Astrocyte of the cerebellum (primary cell): ENCODE results near the gene DENND5B.

ENCODE experiments used
- DNase-seq: peaks from one replicate; pipeline ENCODE4 v3.0.0-alpha.2; 2011; ENCODE audit warnings: low read depth
- H3K4me3 ChIP-seq: 2 replicates; pipeline ENCODE4 v1.5.1; 2011; ENCODE audit warnings: mild to moderate bottlenecking, low read depth, low read length, moderate library complexity
- in situ Hi-C: cut with HindIII; loops from 2 replicates; pipeline ENCODE4 v1.10.0; 2017; ENCODE audit warnings: low sequenced_read_pairs
- TF ChIP-seq, protein P1 (sequence below): IDR thresholded peaks from 2 replicates; pipeline ENCODE4 v1.5.1; 2012; ENCODE audit warnings: low read length, low read depth, moderate library complexity, mild to moderate bottlenecking; ENCODE audit errors: missing control alignments

The DENND5B gene

DNA sequence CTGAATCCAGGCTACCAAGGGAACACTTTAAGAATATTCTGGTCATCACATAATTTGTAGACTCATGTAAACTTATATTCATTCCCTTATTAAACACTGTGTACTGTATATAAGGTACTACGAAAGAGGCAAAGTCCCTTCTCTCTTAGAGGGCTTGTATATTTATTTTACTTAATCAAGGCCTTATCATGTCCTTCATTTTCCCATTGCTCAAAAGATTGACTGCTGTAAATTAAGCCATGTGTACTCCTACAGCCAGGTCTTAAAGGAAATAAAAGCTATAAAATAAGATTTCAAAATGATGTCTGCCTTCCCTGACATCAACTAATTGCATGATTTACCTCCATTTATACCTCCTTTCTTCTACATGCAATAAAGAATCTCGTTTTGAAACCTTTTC is 5.0 kb downstream of the DENND5B start:
- no peak overlapping the region for H3K4me3 ChIP-seq
- TF ChIP-seq, protein P1, sequence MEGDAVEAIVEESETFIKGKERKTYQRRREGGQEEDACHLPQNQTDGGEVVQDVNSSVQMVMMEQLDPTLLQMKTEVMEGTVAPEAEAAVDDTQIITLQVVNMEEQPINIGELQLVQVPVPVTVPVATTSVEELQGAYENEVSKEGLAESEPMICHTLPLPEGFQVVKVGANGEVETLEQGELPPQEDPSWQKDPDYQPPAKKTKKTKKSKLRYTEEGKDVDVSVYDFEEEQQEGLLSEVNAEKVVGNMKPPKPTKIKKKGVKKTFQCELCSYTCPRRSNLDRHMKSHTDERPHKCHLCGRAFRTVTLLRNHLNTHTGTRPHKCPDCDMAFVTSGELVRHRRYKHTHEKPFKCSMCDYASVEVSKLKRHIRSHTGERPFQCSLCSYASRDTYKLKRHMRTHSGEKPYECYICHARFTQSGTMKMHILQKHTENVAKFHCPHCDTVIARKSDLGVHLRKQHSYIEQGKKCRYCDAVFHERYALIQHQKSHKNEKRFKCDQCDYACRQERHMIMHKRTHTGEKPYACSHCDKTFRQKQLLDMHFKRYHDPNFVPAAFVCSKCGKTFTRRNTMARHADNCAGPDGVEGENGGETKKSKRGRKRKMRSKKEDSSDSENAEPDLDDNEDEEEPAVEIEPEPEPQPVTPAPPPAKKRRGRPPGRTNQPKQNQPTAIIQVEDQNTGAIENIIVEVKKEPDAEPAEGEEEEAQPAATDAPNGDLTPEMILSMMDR = no peak
- in situ Hi-C loops = loop anchor here (25.0 kb wide), 1 partner anchor 99 kb away; no protein-coding TSS in a partner anchor
- no peak for DNase-seq

DNA sequence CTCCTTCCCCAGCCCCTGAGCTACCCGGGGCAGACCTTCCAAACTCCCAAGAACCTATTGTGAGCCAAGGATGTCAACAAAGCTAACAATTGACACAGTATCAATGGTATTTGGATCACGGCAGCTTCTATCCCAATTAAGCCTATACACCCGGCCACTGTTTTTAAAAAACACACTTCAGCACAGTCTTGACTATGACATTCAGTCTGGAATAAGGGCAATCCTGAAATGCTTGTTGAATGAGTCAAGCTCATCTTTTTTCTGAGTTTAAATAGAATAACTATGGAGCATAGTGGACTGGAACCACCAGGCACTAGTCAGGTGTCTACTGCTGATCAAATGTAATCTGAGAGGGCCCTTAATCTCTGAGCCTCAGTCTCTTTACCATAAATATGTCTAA is 5.7 kb downstream of the DENND5B start:
- no peak for DNase-seq
- in situ Hi-C loops = loop anchor here (25.0 kb wide), 1 partner anchor 98 kb away; no protein-coding TSS in a partner anchor
- TF ChIP-seq, protein P1 = no peak
- H3K4me3 ChIP-seq = no peak overlapping the region

DNA sequence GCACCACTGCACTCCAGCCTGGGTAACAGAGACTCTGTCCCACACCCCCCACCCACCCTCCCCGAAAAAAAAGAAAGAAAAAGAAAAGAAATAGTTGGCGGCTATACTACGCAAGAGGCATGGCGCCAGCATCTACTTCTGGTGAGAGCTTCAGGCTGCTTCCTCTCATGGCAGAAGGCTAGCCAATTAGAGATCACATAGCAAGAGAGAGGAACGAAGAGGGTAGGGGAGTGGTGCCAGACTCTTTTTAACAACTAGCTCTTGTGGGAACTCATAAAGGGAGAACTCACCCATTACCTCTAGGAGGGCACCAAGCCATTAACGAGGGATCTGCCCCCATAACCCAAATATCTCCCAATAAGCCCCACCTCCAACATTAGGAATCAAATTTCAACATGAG is 6.2 kb downstream of the DENND5B start:
- in situ Hi-C loops = loop anchor here (25.0 kb wide), 1 partner anchor 97 kb away; no protein-coding TSS in a partner anchor
- no peak for DNase-seq
- H3K4me3 ChIP-seq = no peak overlapping the region
- TF ChIP-seq, protein P1 = no peak

DNA sequence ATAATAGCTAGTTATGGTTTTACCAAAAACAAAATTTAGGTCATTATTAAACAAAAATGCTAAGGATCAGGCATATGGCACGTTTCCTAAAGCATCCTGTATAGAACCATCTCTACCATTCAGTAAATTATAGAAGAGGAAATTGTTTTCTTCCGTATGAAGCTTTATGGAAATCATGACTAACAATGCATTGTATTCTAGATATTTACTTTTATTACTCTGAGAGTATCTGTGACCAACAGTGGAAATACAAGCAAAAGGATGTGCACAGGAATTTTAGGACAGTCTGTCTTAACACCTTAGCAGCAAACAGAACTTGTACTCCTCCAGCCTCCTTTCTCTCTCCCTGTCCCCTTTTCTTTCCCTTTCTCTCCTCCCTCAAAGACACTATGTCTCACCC is 7.1 kb downstream of the DENND5B start:
- in situ Hi-C loops = loop anchor here (25.0 kb wide), 1 partner anchor 97 kb away; no protein-coding TSS in a partner anchor
- no peak overlapping the region for H3K4me3 ChIP-seq
- no peak for DNase-seq
- TF ChIP-seq, protein P1 = no peak

DNA sequence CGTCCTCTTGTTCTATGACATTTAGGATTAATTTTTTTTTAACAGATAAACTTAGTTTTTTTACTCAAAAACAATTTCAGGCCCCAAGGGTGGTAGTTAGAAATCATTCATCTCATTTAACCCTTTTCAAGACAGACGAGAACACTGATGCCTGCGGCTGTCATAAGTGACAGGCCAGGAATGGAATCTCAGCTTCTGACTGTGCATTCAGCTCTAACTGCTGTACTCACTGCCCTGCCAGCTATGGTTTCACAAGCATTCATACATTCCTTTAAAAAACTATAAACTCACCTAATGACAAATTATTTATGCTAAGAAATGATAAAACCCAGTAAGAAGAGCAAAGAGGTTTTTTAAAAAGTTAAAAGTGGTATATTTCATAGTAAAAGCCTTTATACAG is 8.8 kb downstream of the DENND5B start:
- TF ChIP-seq, protein P1 = no peak
- in situ Hi-C loops = loop anchor here (25.0 kb wide), 1 partner anchor 95 kb away; no protein-coding TSS in a partner anchor
- DNase-seq = no peak
- no peak overlapping the region for H3K4me3 ChIP-seq

DNA sequence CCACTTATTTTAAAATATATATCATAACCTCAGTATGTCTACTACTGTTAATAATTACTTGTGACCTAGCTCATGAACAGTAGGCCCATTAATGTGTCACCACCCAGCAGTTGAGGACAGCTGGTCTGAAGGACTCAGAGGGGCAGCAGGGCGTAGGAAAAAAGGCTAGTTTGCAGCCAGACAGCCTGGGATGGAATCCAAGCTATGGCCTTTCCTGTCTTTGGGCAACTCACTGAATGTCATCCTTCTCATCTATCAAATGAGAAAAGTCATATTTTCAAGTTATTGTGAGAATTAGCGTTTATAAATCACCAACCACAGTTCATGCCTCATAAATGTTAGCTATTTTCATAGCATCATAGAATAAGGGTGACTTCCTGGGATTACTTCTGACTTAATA is 12.3 kb downstream of the DENND5B start:
- no peak for DNase-seq
- in situ Hi-C loops = loop anchor here (25.0 kb wide), 1 partner anchor 91 kb away; no protein-coding TSS in a partner anchor
- no peak overlapping the region for H3K4me3 ChIP-seq
- TF ChIP-seq, protein P1 = no peak
